ENCODE results near the gene LRRC4C.

DNA sequence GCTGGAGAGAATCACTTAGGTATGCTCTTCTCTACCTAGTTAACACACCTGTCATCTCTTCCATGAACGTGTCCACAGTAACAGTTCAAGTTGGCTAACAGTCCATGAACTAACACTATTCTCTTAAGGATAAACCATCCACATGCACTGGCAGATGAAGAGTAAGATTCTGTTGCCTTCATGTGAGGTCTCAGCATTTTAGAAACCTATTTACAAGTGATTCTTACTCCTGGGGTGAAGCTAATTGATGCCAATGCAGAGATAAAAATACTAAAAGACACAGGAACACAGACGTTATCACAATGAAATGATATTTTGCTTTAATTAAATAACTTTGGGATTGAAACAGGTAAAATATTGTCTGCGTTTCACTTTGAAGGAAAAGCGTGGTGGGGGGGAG is 1.3 kb downstream of the LRRC4C start:
- TF ChIP-seq, protein P1, sequence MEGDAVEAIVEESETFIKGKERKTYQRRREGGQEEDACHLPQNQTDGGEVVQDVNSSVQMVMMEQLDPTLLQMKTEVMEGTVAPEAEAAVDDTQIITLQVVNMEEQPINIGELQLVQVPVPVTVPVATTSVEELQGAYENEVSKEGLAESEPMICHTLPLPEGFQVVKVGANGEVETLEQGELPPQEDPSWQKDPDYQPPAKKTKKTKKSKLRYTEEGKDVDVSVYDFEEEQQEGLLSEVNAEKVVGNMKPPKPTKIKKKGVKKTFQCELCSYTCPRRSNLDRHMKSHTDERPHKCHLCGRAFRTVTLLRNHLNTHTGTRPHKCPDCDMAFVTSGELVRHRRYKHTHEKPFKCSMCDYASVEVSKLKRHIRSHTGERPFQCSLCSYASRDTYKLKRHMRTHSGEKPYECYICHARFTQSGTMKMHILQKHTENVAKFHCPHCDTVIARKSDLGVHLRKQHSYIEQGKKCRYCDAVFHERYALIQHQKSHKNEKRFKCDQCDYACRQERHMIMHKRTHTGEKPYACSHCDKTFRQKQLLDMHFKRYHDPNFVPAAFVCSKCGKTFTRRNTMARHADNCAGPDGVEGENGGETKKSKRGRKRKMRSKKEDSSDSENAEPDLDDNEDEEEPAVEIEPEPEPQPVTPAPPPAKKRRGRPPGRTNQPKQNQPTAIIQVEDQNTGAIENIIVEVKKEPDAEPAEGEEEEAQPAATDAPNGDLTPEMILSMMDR (IDR thresholded peaks at IDR 0.05): no peak
- TF ChIP-seq, protein P2, sequence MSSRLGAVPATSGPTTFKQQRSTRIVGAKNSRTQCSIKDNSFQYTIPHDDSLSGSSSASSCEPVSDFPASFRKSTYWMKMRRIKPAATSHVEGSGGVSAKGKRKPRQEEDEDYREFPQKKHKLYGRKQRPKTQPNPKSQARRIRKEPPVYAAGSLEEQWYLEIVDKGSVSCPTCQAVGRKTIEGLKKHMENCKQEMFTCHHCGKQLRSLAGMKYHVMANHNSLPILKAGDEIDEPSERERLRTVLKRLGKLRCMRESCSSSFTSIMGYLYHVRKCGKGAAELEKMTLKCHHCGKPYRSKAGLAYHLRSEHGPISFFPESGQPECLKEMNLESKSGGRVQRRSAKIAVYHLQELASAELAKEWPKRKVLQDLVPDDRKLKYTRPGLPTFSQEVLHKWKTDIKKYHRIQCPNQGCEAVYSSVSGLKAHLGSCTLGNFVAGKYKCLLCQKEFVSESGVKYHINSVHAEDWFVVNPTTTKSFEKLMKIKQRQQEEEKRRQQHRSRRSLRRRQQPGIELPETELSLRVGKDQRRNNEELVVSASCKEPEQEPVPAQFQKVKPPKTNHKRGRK (CRISPR knock-in tag; IDR thresholded peaks at IDR 0.05; ENCODE audit: borderline replicate concordance): no peak
- TF ChIP-seq MXD4 (CRISPR knock-in tag; IDR thresholded peaks at IDR 0.05; ENCODE audit: borderline replicate concordance) (no peak), HMGA2 (CRISPR knock-in tag; IDR thresholded peaks at IDR 0.05) (no peak), JUN (CRISPR knock-in tag; IDR thresholded peaks at IDR 0.05) (no peak), TEAD4 (CRISPR knock-in tag; IDR thresholded peaks at IDR 0.05) (no peak), SP1 (CRISPR knock-in tag; conservative IDR thresholded peaks at IDR 0.05) (no peak)
- TF ChIP-seq, protein P3, sequence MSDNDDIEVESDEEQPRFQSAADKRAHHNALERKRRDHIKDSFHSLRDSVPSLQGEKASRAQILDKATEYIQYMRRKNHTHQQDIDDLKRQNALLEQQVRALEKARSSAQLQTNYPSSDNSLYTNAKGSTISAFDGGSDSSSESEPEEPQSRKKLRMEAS (CRISPR knock-in tag; IDR thresholded peaks at IDR 0.05): no peak
- TF ChIP-seq, protein P4, sequence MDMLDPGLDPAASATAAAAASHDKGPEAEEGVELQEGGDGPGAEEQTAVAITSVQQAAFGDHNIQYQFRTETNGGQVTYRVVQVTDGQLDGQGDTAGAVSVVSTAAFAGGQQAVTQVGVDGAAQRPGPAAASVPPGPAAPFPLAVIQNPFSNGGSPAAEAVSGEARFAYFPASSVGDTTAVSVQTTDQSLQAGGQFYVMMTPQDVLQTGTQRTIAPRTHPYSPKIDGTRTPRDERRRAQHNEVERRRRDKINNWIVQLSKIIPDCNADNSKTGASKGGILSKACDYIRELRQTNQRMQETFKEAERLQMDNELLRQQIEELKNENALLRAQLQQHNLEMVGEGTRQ (CRISPR knock-in tag; IDR thresholded peaks at IDR 0.05): no peak
- TF ChIP-seq, protein P5, sequence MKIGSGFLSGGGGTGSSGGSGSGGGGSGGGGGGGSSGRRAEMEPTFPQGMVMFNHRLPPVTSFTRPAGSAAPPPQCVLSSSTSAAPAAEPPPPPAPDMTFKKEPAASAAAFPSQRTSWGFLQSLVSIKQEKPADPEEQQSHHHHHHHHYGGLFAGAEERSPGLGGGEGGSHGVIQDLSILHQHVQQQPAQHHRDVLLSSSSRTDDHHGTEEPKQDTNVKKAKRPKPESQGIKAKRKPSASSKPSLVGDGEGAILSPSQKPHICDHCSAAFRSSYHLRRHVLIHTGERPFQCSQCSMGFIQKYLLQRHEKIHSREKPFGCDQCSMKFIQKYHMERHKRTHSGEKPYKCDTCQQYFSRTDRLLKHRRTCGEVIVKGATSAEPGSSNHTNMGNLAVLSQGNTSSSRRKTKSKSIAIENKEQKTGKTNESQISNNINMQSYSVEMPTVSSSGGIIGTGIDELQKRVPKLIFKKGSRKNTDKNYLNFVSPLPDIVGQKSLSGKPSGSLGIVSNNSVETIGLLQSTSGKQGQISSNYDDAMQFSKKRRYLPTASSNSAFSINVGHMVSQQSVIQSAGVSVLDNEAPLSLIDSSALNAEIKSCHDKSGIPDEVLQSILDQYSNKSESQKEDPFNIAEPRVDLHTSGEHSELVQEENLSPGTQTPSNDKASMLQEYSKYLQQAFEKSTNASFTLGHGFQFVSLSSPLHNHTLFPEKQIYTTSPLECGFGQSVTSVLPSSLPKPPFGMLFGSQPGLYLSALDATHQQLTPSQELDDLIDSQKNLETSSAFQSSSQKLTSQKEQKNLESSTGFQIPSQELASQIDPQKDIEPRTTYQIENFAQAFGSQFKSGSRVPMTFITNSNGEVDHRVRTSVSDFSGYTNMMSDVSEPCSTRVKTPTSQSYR (CRISPR knock-in tag; IDR thresholded peaks at IDR 0.05): no peak
- TF ChIP-seq, protein P6, sequence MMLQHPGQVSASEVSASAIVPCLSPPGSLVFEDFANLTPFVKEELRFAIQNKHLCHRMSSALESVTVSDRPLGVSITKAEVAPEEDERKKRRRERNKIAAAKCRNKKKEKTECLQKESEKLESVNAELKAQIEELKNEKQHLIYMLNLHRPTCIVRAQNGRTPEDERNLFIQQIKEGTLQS (CRISPR knock-in tag; conservative IDR thresholded peaks at IDR 0.05): no peak
- TF ChIP-seq, protein P7, sequence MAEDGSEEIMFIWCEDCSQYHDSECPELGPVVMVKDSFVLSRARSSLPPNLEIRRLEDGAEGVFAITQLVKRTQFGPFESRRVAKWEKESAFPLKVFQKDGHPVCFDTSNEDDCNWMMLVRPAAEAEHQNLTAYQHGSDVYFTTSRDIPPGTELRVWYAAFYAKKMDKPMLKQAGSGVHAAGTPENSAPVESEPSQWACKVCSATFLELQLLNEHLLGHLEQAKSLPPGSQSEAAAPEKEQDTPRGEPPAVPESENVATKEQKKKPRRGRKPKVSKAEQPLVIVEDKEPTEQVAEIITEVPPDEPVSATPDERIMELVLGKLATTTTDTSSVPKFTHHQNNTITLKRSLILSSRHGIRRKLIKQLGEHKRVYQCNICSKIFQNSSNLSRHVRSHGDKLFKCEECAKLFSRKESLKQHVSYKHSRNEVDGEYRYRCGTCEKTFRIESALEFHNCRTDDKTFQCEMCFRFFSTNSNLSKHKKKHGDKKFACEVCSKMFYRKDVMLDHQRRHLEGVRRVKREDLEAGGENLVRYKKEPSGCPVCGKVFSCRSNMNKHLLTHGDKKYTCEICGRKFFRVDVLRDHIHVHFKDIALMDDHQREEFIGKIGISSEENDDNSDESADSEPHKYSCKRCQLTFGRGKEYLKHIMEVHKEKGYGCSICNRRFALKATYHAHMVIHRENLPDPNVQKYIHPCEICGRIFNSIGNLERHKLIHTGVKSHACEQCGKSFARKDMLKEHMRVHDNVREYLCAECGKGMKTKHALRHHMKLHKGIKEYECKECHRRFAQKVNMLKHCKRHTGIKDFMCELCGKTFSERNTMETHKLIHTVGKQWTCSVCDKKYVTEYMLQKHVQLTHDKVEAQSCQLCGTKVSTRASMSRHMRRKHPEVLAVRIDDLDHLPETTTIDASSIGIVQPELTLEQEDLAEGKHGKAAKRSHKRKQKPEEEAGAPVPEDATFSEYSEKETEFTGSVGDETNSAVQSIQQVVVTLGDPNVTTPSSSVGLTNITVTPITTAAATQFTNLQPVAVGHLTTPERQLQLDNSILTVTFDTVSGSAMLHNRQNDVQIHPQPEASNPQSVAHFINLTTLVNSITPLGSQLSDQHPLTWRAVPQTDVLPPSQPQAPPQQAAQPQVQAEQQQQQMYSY (CRISPR knock-in tag; IDR thresholded peaks at IDR 0.05): no peak
